ENCODE data around the gene RALA.

DNA sequence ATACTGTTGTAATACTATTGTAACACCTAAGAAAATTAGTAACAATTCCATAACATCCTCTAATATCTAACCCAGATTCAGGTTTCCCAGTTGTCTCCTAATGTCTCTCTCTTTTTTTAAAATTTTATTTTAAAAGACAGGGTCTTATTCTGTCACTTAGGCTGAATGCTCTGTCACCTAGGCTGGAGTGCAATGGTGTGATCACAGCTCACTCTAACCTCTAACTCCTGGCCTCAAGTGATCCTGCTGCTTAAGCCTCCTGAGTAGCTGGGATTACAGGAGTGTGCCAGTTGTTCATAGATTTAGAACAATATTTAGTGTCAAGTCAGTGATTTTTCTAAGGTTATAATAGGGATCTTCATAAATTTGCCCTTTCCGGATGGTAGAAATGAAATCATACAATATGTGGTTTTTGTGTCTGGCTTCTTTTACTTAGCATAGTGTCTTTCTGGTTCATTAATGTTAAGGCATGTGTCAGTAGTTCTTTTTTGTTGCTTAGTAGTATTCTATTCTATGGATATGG lies 14.7 kb downstream of the RALA start:
- TF ChIP-seq CTCF (IDR thresholded peaks at IDR 0.05; ENCODE audit: low read length) (no peak), EZH2 (IDR thresholded peaks at IDR 0.05; ENCODE audit: borderline replicate concordance, low read length) (no peak)
